ENCODE results near the gene DAP.

The DAP gene

GRCh38 chr5:10753178-10753577, 7.9 kb downstream of the DAP start:
- no peak for TF ChIP-seq GLIS3 (CRISPR knock-in tag; IDR thresholded peaks at IDR 0.05)
- TF ChIP-seq ZFP3 (CRISPR knock-in tag; IDR thresholded peaks at IDR 0.05): no peak
- no peak for TF ChIP-seq TCF4 (CRISPR knock-in tag; IDR thresholded peaks at IDR 0.05; ENCODE audit: borderline replicate concordance)
- no peak for TF ChIP-seq PATZ1 (CRISPR knock-in tag; IDR thresholded peaks at IDR 0.05; ENCODE audit: borderline replicate concordance)
- TF ChIP-seq ZNF565 (CRISPR knock-in tag; conservative IDR thresholded peaks at IDR 0.05; ENCODE audit: low read depth): no peak
- TF ChIP-seq CREB5 (CRISPR knock-in tag; IDR thresholded peaks at IDR 0.05; ENCODE audit: low read depth): no peak
- TF ChIP-seq RARB (CRISPR knock-in tag; IDR thresholded peaks at IDR 0.05): no peak
- TF ChIP-seq PPARA (CRISPR knock-in tag; IDR thresholded peaks at IDR 0.05; ENCODE audit: borderline replicate concordance): no peak
- no peak for TF ChIP-seq ISL1 (CRISPR knock-in tag; IDR thresholded peaks at IDR 0.05)
- ATAC-seq: no peak

- TF ChIP-seq CREB5 (CRISPR knock-in tag; IDR thresholded peaks at IDR 0.05; ENCODE audit: low read depth) (no peak), PATZ1 (CRISPR knock-in tag; IDR thresholded peaks at IDR 0.05; ENCODE audit: borderline replicate concordance) (no peak), ISL1 (CRISPR knock-in tag; IDR thresholded peaks at IDR 0.05) (no peak), ARNTL (CRISPR knock-in tag; IDR thresholded peaks at IDR 0.05; ENCODE audit: borderline replicate concordance, low read depth) (no peak), RARB (CRISPR knock-in tag; IDR thresholded peaks at IDR 0.05) (no peak), BACH2 (CRISPR knock-in tag; IDR thresholded peaks at IDR 0.05; ENCODE audit: borderline replicate concordance) (no peak), SNAI2 (CRISPR knock-in tag; IDR thresholded peaks at IDR 0.05) (no peak), PPARA (CRISPR knock-in tag; IDR thresholded peaks at IDR 0.05; ENCODE audit: borderline replicate concordance) (no peak), ZNF565 (CRISPR knock-in tag; conservative IDR thresholded peaks at IDR 0.05; ENCODE audit: low read depth) (no peak), ZFP30 (CRISPR knock-in tag; IDR thresholded peaks at IDR 0.05) (no peak), CSRNP3 (CRISPR knock-in tag; IDR thresholded peaks at IDR 0.05) (no peak), GLIS3 (CRISPR knock-in tag; IDR thresholded peaks at IDR 0.05) (no peak), TCF4 (CRISPR knock-in tag; IDR thresholded peaks at IDR 0.05; ENCODE audit: borderline replicate concordance) (no peak), ZFP3 (CRISPR knock-in tag; IDR thresholded peaks at IDR 0.05) (no peak), POU6F1 (CRISPR knock-in tag; IDR thresholded peaks at IDR 0.05; ENCODE audit: borderline replicate concordance, low read depth) (no peak), CSDC2 (CRISPR knock-in tag; IDR thresholded peaks at IDR 0.05) (no peak)
- no peak for ATAC-seq
Measured at GRCh38 chr5:10752451-10752850, 8.6 kb downstream of the DAP start.

GRCh38 chr5:10750909-10751308, 10.1 kb downstream of the DAP start:
- no peak for ATAC-seq
- no peak for TF ChIP-seq CREB5 (CRISPR knock-in tag; IDR thresholded peaks at IDR 0.05; ENCODE audit: low read depth)
- no peak for TF ChIP-seq ZNF8 (CRISPR knock-in tag; IDR thresholded peaks at IDR 0.05)
- TF ChIP-seq OSR1 (CRISPR knock-in tag; IDR thresholded peaks at IDR 0.05): no peak
- no peak for TF ChIP-seq ARNTL (CRISPR knock-in tag; IDR thresholded peaks at IDR 0.05; ENCODE audit: borderline replicate concordance, low read depth)
- TF ChIP-seq GLIS3 (CRISPR knock-in tag; IDR thresholded peaks at IDR 0.05): no peak
- TF ChIP-seq POU6F1 (CRISPR knock-in tag; IDR thresholded peaks at IDR 0.05; ENCODE audit: borderline replicate concordance, low read depth): no peak

Measured in SK-N-SH treated with all-trans-retinoic acid at 6 μM for 48 hours (cell line).